Muscle of back (tissue), 11 donors: ENCODE data around the gene SNED1. TPM values are rescaled to one million over a fixed set of nuclear protein-coding genes. Genes with fewer than 3 reads are reported as not detected.

ENCODE experiments used
- DNase-seq, 3 donors: peaks; one replicate each; pipeline versions ENCODE4 v3.0.0 to v3.0.0-alpha.2; 2013
- polyA plus RNA-seq, 10 donors: library from polyadenylated mRNA; unstranded; fragments of 120-200 nt; gene quantifications; one replicate each; pipeline ENCODE4 v1.2.1, GENCODE V29; 2013; ENCODE audit not compliant: insufficient read length in 10 of 10

The SNED1 gene
- polyA plus RNA-seq, 10 donors = 2.2 to 5.6 (median 3.3) TPM

- DNase-seq = peak in 1 of 3 donors; percentile 8
These were observed 39.0 kb upstream of the SNED1 start for GRCh38 chr2:240959214-240959940.

- DNase-seq = peak in 1 of 3 donors; percentile 36
These were observed 38.5 kb upstream of the SNED1 start for GRCh38 chr2:240959941-240960308.

GRCh38 chr2:240960309-240960970 is 38.0 kb upstream of the SNED1 start:
- peak in 2 of 3 donors; percentile 40 to 79 for DNase-seq

GRCh38 chr2:240960971-240961876 is 37.2 kb upstream of the SNED1 start:
- peak in 1 of 3 donors; percentile 76 for DNase-seq

GRCh38 chr2:240961910-240962299 is 36.5 kb upstream of the SNED1 start:
- peak in 1 of 3 donors; percentile 39 for DNase-seq

- peak in 2 of 3 donors; percentile 65 to 90 for DNase-seq
These were observed 35.9 kb upstream of the SNED1 start for GRCh38 chr2:240962300-240963064.

- DNase-seq = peak in 1 of 3 donors; percentile 12
These were observed 35.2 kb upstream of the SNED1 start for GRCh38 chr2:240963065-240963867.

GRCh38 chr2:240963868-240964703 is 34.3 kb upstream of the SNED1 start:
- peak in 1 of 3 donors; percentile 7 for DNase-seq

GRCh38 chr2:240964704-240965295 is 33.6 kb upstream of the SNED1 start:
- DNase-seq = no peak

GRCh38 chr2:240965296-240965904 is 33.0 kb upstream of the SNED1 start:
- DNase-seq = peak in 1 of 3 donors; percentile 31

- DNase-seq = peak in 1 of 3 donors; percentile 24
These were observed 32.4 kb upstream of the SNED1 start for GRCh38 chr2:240965905-240966456.

- DNase-seq = no peak
These were observed 31.9 kb upstream of the SNED1 start for GRCh38 chr2:240966457-240966905.

- no peak for DNase-seq
These were observed 31.3 kb upstream of the SNED1 start for GRCh38 chr2:240966906-240967680.

- DNase-seq = no peak
These were observed 30.5 kb upstream of the SNED1 start for GRCh38 chr2:240967681-240968621.

- no peak for DNase-seq
These were observed 29.4 kb upstream of the SNED1 start for GRCh38 chr2:240968731-240969624.
